Mammary epithelial cell (primary cell): ENCODE data around the gene AADACL4.

Experiments
- EZH2 ChIP-seq: IDR thresholded peaks from 2 replicates; pipeline ENCODE4 v1.6.1; 2012; ENCODE audit warnings: low read length, inconsistent platforms, borderline replicate concordance
- TF ChIP-seq, protein P1 (sequence below), 2 donors: IDR thresholded peaks in 1 of 2; conservative IDR thresholded peaks in 1 of 2; 2 replicates each; pipeline ENCODE4 v1.5.1; 2011 to 2012; ENCODE audit warnings: inconsistent platforms in 2 of 2, low read length in 2 of 2, mild to moderate bottlenecking in 2 of 2, control low read depth in 1 of 2, low read depth in 1 of 2; ENCODE audit not compliant: insufficient read depth in 1 of 2; ENCODE audit errors: extremely low read depth in 1 of 2

GRCh38 chr1:12607263-12607662 lies 36.6 kb upstream of the AADACL4 start:
- TF ChIP-seq, protein P1, sequence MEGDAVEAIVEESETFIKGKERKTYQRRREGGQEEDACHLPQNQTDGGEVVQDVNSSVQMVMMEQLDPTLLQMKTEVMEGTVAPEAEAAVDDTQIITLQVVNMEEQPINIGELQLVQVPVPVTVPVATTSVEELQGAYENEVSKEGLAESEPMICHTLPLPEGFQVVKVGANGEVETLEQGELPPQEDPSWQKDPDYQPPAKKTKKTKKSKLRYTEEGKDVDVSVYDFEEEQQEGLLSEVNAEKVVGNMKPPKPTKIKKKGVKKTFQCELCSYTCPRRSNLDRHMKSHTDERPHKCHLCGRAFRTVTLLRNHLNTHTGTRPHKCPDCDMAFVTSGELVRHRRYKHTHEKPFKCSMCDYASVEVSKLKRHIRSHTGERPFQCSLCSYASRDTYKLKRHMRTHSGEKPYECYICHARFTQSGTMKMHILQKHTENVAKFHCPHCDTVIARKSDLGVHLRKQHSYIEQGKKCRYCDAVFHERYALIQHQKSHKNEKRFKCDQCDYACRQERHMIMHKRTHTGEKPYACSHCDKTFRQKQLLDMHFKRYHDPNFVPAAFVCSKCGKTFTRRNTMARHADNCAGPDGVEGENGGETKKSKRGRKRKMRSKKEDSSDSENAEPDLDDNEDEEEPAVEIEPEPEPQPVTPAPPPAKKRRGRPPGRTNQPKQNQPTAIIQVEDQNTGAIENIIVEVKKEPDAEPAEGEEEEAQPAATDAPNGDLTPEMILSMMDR (conservative IDR thresholded peaks at IDR 0.05 in 1 of 2, IDR thresholded peaks at IDR 0.05 in 1 of 2; ENCODE audit: extremely low read depth in 1 of 2, insufficient read depth in 1 of 2, low read depth in 1 of 2, low read length in 2 of 2), result no peak
- TF ChIP-seq EZH2, result no peak
